HUES64 (cell line): ENCODE data around the gene SCAMP4.

Experiments used
- H3K27ac ChIP-seq: 2 replicates; pipeline ENCODE4 v1.7.0; 2013; ENCODE audit warnings: low read depth, low read length, inconsistent platforms
- H3K27me3 ChIP-seq: 2 replicates; pipeline ENCODE4 v1.6.1; 2013; ENCODE audit warnings: mild to moderate bottlenecking, low read length; ENCODE audit not compliant: insufficient read depth
- H3K36me3 ChIP-seq: 2 replicates; pipeline ENCODE4 v1.6.1; 2013; ENCODE audit warnings: mild to moderate bottlenecking, low read length; ENCODE audit not compliant: insufficient read depth
- H3K4me1 ChIP-seq: 2 replicates; pipeline ENCODE4 v1.6.1; 2013; ENCODE audit warnings: mild to moderate bottlenecking, low read length, moderate library complexity; ENCODE audit not compliant: insufficient read depth
- H3K4me3 ChIP-seq: 2 replicates; pipeline ENCODE4 v1.5.1; 2013; ENCODE audit warnings: mild to moderate bottlenecking, low read length, moderate library complexity
- H3K9ac ChIP-seq: 2 replicates; pipeline ENCODE4 v1.6.1; 2013; ENCODE audit warnings: mild to moderate bottlenecking, low read depth, low read length
- H3K9me3 ChIP-seq: 2 replicates; pipeline ENCODE4 v1.6.1; 2013; ENCODE audit warnings: low read depth, low read length; ENCODE audit not compliant: insufficient read depth
- WGBS: fragments of 150-250, 120-280 bp; methylation state at CpG from one replicate; pipeline ENCODE4 v1.1.7; 2013; ENCODE audit warnings: missing lambda C conversion rate; 5-methylcytosine and 5-hydroxymethylcytosine counted together

SCAMP4 gene

GRCh38 chr19:1861599-1862031 is 43.6 kb upstream of the SCAMP4 start:
- Histone ChIP-seq H3K36me3 (no peaks in the 10 kb centered on the region), H3K9ac (peak overlapping the region; percentile 57; the same call in 1 of the 2 replicates), H3K27ac (no peak overlapping the region), H3K4me3 (peak overlapping the region; percentile 78), H3K27me3 (peaks cover 26% of the 10 kb centered on the region), H3K9me3 (no peaks in the 10 kb centered on the region), H3K4me1 (peaks cover 34% of the 10 kb centered on the region)
- 5% methylated on average over 23 of the region's 23 CpGs for WGBS

GRCh38 chr19:1862068-1862423 is 43.2 kb upstream of the SCAMP4 start:
- H3K27me3 ChIP-seq, result peaks cover 26% of the 10 kb centered on the region
- peaks cover 34% of the 10 kb centered on the region for H3K4me1 ChIP-seq
- 1% methylated on average over 21 of the region's 21 CpGs for WGBS
- no peaks in the 10 kb centered on the region for H3K36me3 ChIP-seq
- peak overlapping the region; percentile 78 for H3K4me3 ChIP-seq
- H3K27ac ChIP-seq, result no peak overlapping the region
- H3K9me3 ChIP-seq, result no peaks in the 10 kb centered on the region
- H3K9ac ChIP-seq, result peak overlapping the region; percentile 57

DNA sequence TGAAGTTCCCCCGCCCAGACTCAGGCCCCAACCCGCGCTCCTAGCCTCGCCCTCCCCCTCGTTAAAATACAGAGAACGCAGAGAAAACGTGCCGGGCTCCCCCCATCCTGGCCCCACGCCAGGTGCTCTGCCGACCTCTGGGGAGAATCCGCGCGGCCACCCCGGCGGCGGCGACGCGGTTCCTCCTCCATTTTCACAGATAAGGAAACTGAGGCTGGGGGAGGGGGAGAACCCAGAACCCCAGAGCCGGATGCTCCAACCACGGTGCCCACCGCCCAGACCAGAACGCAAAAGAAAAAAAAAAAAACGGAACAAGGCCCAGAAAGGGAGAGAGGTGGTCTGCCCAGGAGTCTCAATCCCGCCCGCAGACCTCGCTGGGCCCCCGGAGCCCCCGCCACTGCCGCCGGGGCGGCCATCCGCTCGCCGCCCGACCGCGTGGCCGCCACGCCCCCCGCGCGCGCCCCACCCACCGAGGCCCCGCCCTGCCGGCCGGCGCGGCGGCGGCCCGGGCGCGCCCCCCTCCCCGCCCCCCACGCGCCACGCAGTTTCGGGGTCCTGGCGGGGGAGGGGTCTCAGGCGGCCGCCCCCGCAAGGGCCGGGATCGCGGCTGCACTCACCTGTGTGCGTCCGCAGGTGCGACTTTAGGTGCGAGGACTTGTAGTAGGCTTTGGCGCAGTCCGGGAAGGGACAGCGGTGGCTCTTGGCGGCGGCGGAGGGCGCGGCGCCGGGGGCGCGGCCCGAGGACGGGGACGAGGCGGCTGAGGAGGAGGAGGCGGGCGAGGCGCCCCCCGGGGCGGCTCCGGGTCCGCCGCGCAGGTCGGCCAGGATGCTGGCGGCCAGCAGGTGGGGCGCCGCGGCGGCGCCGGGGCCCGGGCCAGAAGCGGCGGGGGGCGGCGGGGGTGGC is 42.5 kb upstream of the SCAMP4 start:
- Histone ChIP-seq H3K9ac (peak overlapping the region; percentile 57), H3K4me1 (peaks cover 34% of the 10 kb centered on the region), H3K4me3 (peak overlapping the region; percentile 78), H3K27ac (peak overlapping the region; percentile 85; the same call in 1 of the 2 replicates), H3K9me3 (no peaks in the 10 kb centered on the region), H3K27me3 (peaks cover 26% of the 10 kb centered on the region), H3K36me3 (no peaks in the 10 kb centered on the region)
- WGBS, result under 1% methylated on average over 109 of the region's 109 CpGs

DNA sequence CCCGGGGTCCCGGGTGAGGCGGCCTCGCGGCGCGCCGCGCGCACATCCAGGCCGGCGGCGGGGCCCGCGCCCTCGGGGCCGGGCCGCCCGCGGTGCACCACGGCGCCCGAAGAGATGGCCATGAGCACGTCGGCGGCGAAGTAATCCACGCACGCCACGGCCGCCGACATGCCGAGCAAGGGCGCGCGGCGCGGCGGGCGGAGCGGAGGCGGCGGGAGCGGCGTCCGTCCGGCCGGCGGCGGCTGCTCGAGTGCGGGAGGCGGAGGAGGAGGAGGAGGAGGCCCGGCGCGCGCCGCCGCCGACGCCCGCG is 41.9 kb upstream of the SCAMP4 start, which contains the start of gene KLF16:
Gene KLF16, minus strand, starts transcription at position 252 of the 310 bp plus-strand sequence. Its CDS starts 82 bp downstream, at position 170.
- H3K9me3 ChIP-seq, result no peaks in the 10 kb centered on the region
- peak within 1 kb of the TSS; percentile 78 for H3K4me3 ChIP-seq
- peak within 1 kb of the TSS; percentile 99 for H3K27ac ChIP-seq
- WGBS, result under 1% methylated on average over 63 of the region's 63 CpGs
- H3K9ac ChIP-seq, result peak within 1 kb of the TSS; percentile 97
- H3K36me3 ChIP-seq, result no peaks in the 10 kb centered on the region
- peaks cover 31% of the 10 kb centered on the region for H3K4me1 ChIP-seq
- H3K27me3 ChIP-seq, result peaks cover 26% of the 10 kb centered on the region

- peak overlapping the region; percentile 97 for H3K9ac ChIP-seq
- under 1% methylated on average over 113 of the region's 115 CpGs for WGBS
- H3K9me3 ChIP-seq, result no peaks in the 10 kb centered on the region
- H3K27ac ChIP-seq, result peak overlapping the region; percentile 99
- H3K36me3 ChIP-seq, result no peaks in the 10 kb centered on the region
- H3K4me3 ChIP-seq, result peak overlapping the region; percentile 78
- peaks cover 26% of the 10 kb centered on the region for H3K27me3 ChIP-seq
- H3K4me1 ChIP-seq, result peaks cover 29% of the 10 kb centered on the region
Observed at GRCh38 chr19:1863638-1864479, 41.3 kb upstream of the SCAMP4 start.

GRCh38 chr19:1864480-1865171 is 40.6 kb upstream of the SCAMP4 start:
- H3K36me3 ChIP-seq, result no peaks in the 10 kb centered on the region
- H3K9ac ChIP-seq, result peak overlapping the region; percentile 97

GRCh38 chr19:1865172-1866010 is 39.8 kb upstream of the SCAMP4 start:
- no peaks in the 10 kb centered on the region for H3K9me3 ChIP-seq
- H3K27me3 ChIP-seq, result peaks cover 23% of the 10 kb centered on the region
- H3K4me3 ChIP-seq, result peak overlapping the region; percentile 76
- H3K36me3 ChIP-seq, result no peaks in the 10 kb centered on the region
- H3K4me1 ChIP-seq, result peaks cover 16% of the 10 kb centered on the region
- peak overlapping the region; percentile 99 for H3K27ac ChIP-seq
- H3K9ac ChIP-seq, result peak overlapping the region; percentile 97
- WGBS, result 87% methylated on average over 17 of the region's 17 CpGs

More at GRCh38 chr19:1864480-1865171, 40.6 kb upstream of the SCAMP4 start:
- Histone ChIP-seq H3K4me1 (peaks cover 22% of the 10 kb centered on the region), H3K4me3 (peak overlapping the region; percentile 76), H3K9me3 (no peaks in the 10 kb centered on the region), H3K27ac (peak overlapping the region; percentile 99), H3K27me3 (peaks cover 26% of the 10 kb centered on the region)
- WGBS, result 5% methylated on average over 52 of the region's 52 CpGs

DNA sequence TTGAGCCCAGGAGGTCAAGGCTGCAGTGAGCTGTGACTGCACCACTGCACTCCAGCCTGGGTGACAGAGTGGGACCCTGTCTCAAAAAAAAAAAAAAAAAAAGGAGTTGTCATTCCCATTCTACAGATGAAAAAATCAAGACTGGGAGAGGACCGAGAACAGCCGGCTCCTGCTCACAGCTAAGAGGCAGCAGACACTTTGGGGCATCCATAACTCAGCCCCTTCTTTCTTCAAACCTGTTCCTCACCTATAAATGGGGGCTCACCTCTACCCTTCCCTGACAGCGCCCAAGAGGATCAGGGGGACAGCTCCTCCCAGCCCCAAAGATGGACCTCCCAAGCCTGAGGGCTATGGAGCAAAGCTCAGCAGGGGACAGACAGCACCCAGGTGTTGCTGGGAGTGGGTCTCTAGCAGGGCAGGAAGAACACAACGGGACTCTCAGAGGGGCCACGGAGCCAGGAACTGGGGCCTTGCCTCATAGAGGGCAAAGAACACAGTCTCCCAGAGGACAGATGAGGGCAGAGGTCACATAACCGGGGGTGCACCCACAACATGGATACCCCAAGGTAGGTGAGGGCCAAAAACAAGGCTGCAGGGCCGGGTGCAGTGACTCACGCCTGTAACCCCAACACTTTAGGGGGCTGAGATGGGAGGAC is 38.4 kb upstream of the SCAMP4 start:
- 91% methylated on average over 8 of the region's 8 CpGs for WGBS
- H3K4me3 ChIP-seq, result no peak overlapping the region
- no peaks in the 10 kb centered on the region for H3K9me3 ChIP-seq
- peaks cover 8% of the 10 kb centered on the region for H3K27me3 ChIP-seq
- H3K9ac ChIP-seq, result no peak overlapping the region
- H3K27ac ChIP-seq, result no peak overlapping the region
- peaks cover 3% of the 10 kb centered on the region; the same call in 1 of the 2 replicates for H3K4me1 ChIP-seq
- peaks cover 6% of the 10 kb centered on the region; the same call in 1 of the 2 replicates for H3K36me3 ChIP-seq

DNA sequence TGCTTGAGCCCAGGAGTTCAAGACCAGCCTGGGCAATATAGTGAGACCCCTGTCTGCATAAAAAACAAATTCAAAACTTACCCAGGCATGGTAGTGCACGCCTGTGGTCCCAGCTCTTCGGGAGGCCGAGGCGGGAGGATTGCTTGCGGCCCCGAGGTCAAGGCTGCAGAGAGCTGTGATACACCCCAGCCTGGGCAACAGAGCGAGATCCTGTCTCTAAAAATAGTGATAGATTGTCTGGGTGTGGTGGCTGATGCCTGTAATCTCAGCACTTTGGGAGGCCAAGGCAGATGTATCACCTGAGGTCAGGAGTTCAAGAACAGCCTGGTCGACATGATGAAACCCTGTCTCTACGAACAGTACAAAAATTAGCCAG is 37.9 kb upstream of the SCAMP4 start:
- WGBS, result 94% methylated on average over 9 of the region's 9 CpGs
- Histone ChIP-seq H3K9me3 (no peaks in the 10 kb centered on the region), H3K9ac (no peak overlapping the region), H3K36me3 (peaks cover 6% of the 10 kb centered on the region; the same call in 1 of the 2 replicates), H3K4me1 (peaks cover 3% of the 10 kb centered on the region; the same call in 1 of the 2 replicates), H3K4me3 (no peak overlapping the region), H3K27ac (no peak overlapping the region), H3K27me3 (peaks cover 3% of the 10 kb centered on the region)

- H3K4me3 ChIP-seq, result no peak overlapping the region
- peaks cover 4% of the 10 kb centered on the region; the same call in 1 of the 2 replicates for H3K4me1 ChIP-seq
- H3K27me3 ChIP-seq, result no peaks in the 10 kb centered on the region
- WGBS, result 91% methylated on average over 7 of the region's 7 CpGs
- H3K9ac ChIP-seq, result no peak overlapping the region
- peaks cover 6% of the 10 kb centered on the region; the same call in 1 of the 2 replicates for H3K36me3 ChIP-seq
- H3K27ac ChIP-seq, result no peak overlapping the region
- H3K9me3 ChIP-seq, result no peaks in the 10 kb centered on the region
Observed at GRCh38 chr19:1868971-1869370, 36.2 kb upstream of the SCAMP4 start.
